ENCODE measurements around the gene PLCD4.

Gene PLCD4

GRCh38 chr2:218662377-218662776, 54.7 kb downstream of the PLCD4 start:
- Histone ChIP-seq H3K27me3 (ENCODE audit: control insufficient read depth, insufficient read depth, low read length) (no peaks in the 10 kb centered on the region), H3K4me3 (ENCODE audit: low read length) (no peak overlapping the region), H3K9me3 (ENCODE audit: control insufficient read depth, insufficient read depth, low read length) (no peaks in the 10 kb centered on the region), H3K4me1 (ENCODE audit: control insufficient read depth, insufficient read depth, low read length) (no peaks in the 10 kb centered on the region), H3K36me3 (ENCODE audit: control insufficient read depth, insufficient read depth, low read length) (peaks cover 31% of the 10 kb centered on the region), H3K27ac (ENCODE audit: low read length) (no peak overlapping the region)
- DNase-seq (ENCODE audit: low read depth, low spot score) = no peak
- WGBS (ENCODE audit: insufficient coverage, insufficient read length) = no CpG with 5 or more reads among the region's 7 CpGs

- Histone ChIP-seq H3K4me3 (ENCODE audit: low read length) (no peak overlapping the region), H3K4me1 (ENCODE audit: control insufficient read depth, insufficient read depth, low read length) (no peaks in the 10 kb centered on the region), H3K9me3 (ENCODE audit: control insufficient read depth, insufficient read depth, low read length) (no peaks in the 10 kb centered on the region), H3K27ac (ENCODE audit: low read length) (no peak overlapping the region), H3K36me3 (ENCODE audit: control insufficient read depth, insufficient read depth, low read length) (peaks cover 33% of the 10 kb centered on the region), H3K27me3 (ENCODE audit: control insufficient read depth, insufficient read depth, low read length) (no peaks in the 10 kb centered on the region)
- DNase-seq (ENCODE audit: low read depth, low spot score) = no peak
- no CpG with 5 or more reads among the region's 10 CpGs for WGBS (ENCODE audit: insufficient coverage, insufficient read length)
Measured at GRCh38 chr2:218662827-218663226, 55.1 kb downstream of the PLCD4 start.

GRCh38 chr2:218663901-218664300, 56.2 kb downstream of the PLCD4 start:
- Histone ChIP-seq H3K36me3 (ENCODE audit: control insufficient read depth, insufficient read depth, low read length) (peaks cover 36% of the 10 kb centered on the region), H3K27me3 (ENCODE audit: control insufficient read depth, insufficient read depth, low read length) (no peaks in the 10 kb centered on the region), H3K4me1 (ENCODE audit: control insufficient read depth, insufficient read depth, low read length) (no peaks in the 10 kb centered on the region), H3K4me3 (ENCODE audit: low read length) (no peak overlapping the region), H3K9me3 (ENCODE audit: control insufficient read depth, insufficient read depth, low read length) (no peaks in the 10 kb centered on the region), H3K27ac (ENCODE audit: low read length) (no peak overlapping the region)
- WGBS (ENCODE audit: insufficient coverage, insufficient read length) = no CpG with 5 or more reads among the region's 15 CpGs
- no peak for DNase-seq (ENCODE audit: low read depth, low spot score)

- no peaks in the 10 kb centered on the region for H3K9me3 ChIP-seq (ENCODE audit: control insufficient read depth, insufficient read depth, low read length)
- no peak overlapping the region for H3K4me3 ChIP-seq (ENCODE audit: low read length)
- H3K36me3 ChIP-seq (ENCODE audit: control insufficient read depth, insufficient read depth, low read length) = peaks cover 36% of the 10 kb centered on the region
- no peaks in the 10 kb centered on the region for H3K27me3 ChIP-seq (ENCODE audit: control insufficient read depth, insufficient read depth, low read length)
- WGBS (ENCODE audit: insufficient coverage, insufficient read length) = no CpG with 5 or more reads among the region's 7 CpGs
- no peak overlapping the region for H3K27ac ChIP-seq (ENCODE audit: low read length)
- H3K4me1 ChIP-seq (ENCODE audit: control insufficient read depth, insufficient read depth, low read length) = no peaks in the 10 kb centered on the region
- no peak for DNase-seq (ENCODE audit: low read depth, low spot score)
Measured at GRCh38 chr2:218664653-218665052, 57.0 kb downstream of the PLCD4 start.

- 0 out of 2 replicates have a peak, but pooled peaks cover 1% of the 10 kb centered on the region for H3K4me1 ChIP-seq (ENCODE audit: control insufficient read depth, insufficient read depth, low read length)
- no peaks in the 10 kb centered on the region for H3K9me3 ChIP-seq (ENCODE audit: control insufficient read depth, insufficient read depth, low read length)
- peaks cover 5% of the 10 kb centered on the region; the same call in 1 of the 2 replicates for H3K36me3 ChIP-seq (ENCODE audit: control insufficient read depth, insufficient read depth, low read length)
- H3K4me3 ChIP-seq (ENCODE audit: low read length) = peak overlapping the region; percentile 93; the same call in 1 of the 2 replicates
- WGBS (ENCODE audit: insufficient coverage, insufficient read length) = no CpG with 5 or more reads among the region's 12 CpGs
- no peak overlapping the region for H3K27ac ChIP-seq (ENCODE audit: low read length)
- no peak for DNase-seq (ENCODE audit: low read depth, low spot score)
- H3K27me3 ChIP-seq (ENCODE audit: control insufficient read depth, insufficient read depth, low read length) = no peaks in the 10 kb centered on the region
Measured at GRCh38 chr2:218671097-218671653, 63.5 kb downstream of the PLCD4 start.

- no CpG with 5 or more reads among the region's 49 CpGs for WGBS (ENCODE audit: insufficient coverage, insufficient read length)
- no peak within 1 kb of the TSS for H3K27ac ChIP-seq (ENCODE audit: low read length)
Measured at GRCh38 chr2:218671654-218672566, 64.2 kb downstream of the PLCD4 start, which contains the start of the genes RNF25 and STK36. Gene RNF25, minus strand, starts transcription at chr2:218672002. Its CDS starts 32 bp downstream, at chr2:218671970. Gene STK36, plus strand, starts transcription at chr2:218672086. Its CDS starts 744 bp downstream, at chr2:218672830.

GRCh38 chr2:218679119-218679518, 71.4 kb downstream of the PLCD4 start:
- Histone ChIP-seq H3K27me3 (ENCODE audit: control insufficient read depth, insufficient read depth, low read length) (no peaks in the 10 kb centered on the region), H3K9me3 (ENCODE audit: control insufficient read depth, insufficient read depth, low read length) (no peaks in the 10 kb centered on the region), H3K36me3 (ENCODE audit: control insufficient read depth, insufficient read depth, low read length) (no peaks in the 10 kb centered on the region), H3K4me3 (ENCODE audit: low read length) (no peak overlapping the region), H3K4me1 (ENCODE audit: control insufficient read depth, insufficient read depth, low read length) (no peaks in the 10 kb centered on the region), H3K27ac (ENCODE audit: low read length) (no peak overlapping the region)
- no CpG with 5 or more reads among the region's 4 CpGs for WGBS (ENCODE audit: insufficient coverage, insufficient read length)
- DNase-seq (ENCODE audit: low read depth, low spot score) = no peak

More at GRCh38 chr2:218671654-218672566, 64.2 kb downstream of the PLCD4 start, which contains the start of the genes RNF25 and STK36:
- Histone ChIP-seq H3K36me3 (ENCODE audit: control insufficient read depth, insufficient read depth, low read length) (peaks cover 5% of the 10 kb centered on the region; the same call in 1 of the 2 replicates), H3K27me3 (ENCODE audit: control insufficient read depth, insufficient read depth, low read length) (no peaks in the 10 kb centered on the region), H3K4me3 (ENCODE audit: low read length) (peak within 1 kb of the TSS; percentile 93), H3K4me1 (ENCODE audit: control insufficient read depth, insufficient read depth, low read length) (0 out of 2 replicates have a peak, but pooled peaks cover 1% of the 10 kb centered on the region), H3K9me3 (ENCODE audit: control insufficient read depth, insufficient read depth, low read length) (no peaks in the 10 kb centered on the region)
- no peak for DNase-seq (ENCODE audit: low read depth, low spot score)

GRCh38 chr2:218680061-218680460, 72.4 kb downstream of the PLCD4 start:
- no peaks in the 10 kb centered on the region for H3K27me3 ChIP-seq (ENCODE audit: control insufficient read depth, insufficient read depth, low read length)
- WGBS (ENCODE audit: insufficient coverage, insufficient read length) = no CpG with 5 or more reads among the region's 3 CpGs
- no peaks in the 10 kb centered on the region for H3K9me3 ChIP-seq (ENCODE audit: control insufficient read depth, insufficient read depth, low read length)
- H3K36me3 ChIP-seq (ENCODE audit: control insufficient read depth, insufficient read depth, low read length) = no peaks in the 10 kb centered on the region; the same call in 1 of the 2 replicates
- H3K27ac ChIP-seq (ENCODE audit: low read length) = no peak overlapping the region
- DNase-seq (ENCODE audit: low read depth, low spot score) = no peak
- H3K4me1 ChIP-seq (ENCODE audit: control insufficient read depth, insufficient read depth, low read length) = no peaks in the 10 kb centered on the region
- H3K4me3 ChIP-seq (ENCODE audit: low read length) = no peak overlapping the region

Data from iPS DF 6.9 (cell line).